CD14-positive monocyte (primary cell): ENCODE results near the gene GRIP1. TPM values are rescaled to one million over a fixed set of nuclear protein-coding genes. Genes with fewer than 3 reads are reported as not detected.

Source experiments
- DNase-seq, 3 donors: peaks; one replicate each; pipeline ENCODE4 v3.0.0-alpha.2; 2011 to 2022
- H2AFZ ChIP-seq: 2 replicates; pipeline ENCODE4 v1.6.0; 2012; ENCODE audit warnings: mild to moderate bottlenecking, low read depth, low read length, inconsistent platforms; ENCODE audit not compliant: insufficient read depth, poor library complexity, severe bottlenecking
- H3K27ac ChIP-seq, 2 donors: 1 replicate in 1 of 2; 2 replicates in 1 of 2; pipeline ENCODE4 v1.5.1; 2012 to 2013; ENCODE audit warnings: low read length in 2 of 2, control low read depth in 1 of 2, inconsistent platforms in 1 of 2, low read depth in 1 of 2, mild to moderate bottlenecking in 1 of 2
- H3K27me3 ChIP-seq, 2 donors: one replicate each; pipeline versions ENCODE4 v1.6.0 to v1.6.1; 2011 to 2013; ENCODE audit warnings: low read length in 2 of 2; ENCODE audit not compliant: control insufficient read depth in 2 of 2, insufficient read depth in 2 of 2
- H3K36me3 ChIP-seq, 2 donors: replicated peaks in 1 of 2; 1 replicate in 1 of 2; 2 replicates in 1 of 2; pipeline versions ENCODE4 v1.5.1 to v1.6.1; 2012 to 2013; ENCODE audit warnings: low read length in 2 of 2, control low read depth in 1 of 2, inconsistent platforms in 1 of 2, mild to moderate bottlenecking in 1 of 2; ENCODE audit not compliant: insufficient read depth in 2 of 2, control insufficient read depth in 1 of 2
- H3K4me1 ChIP-seq, 2 donors: 1 replicate in 1 of 2; 2 replicates in 1 of 2; pipeline versions ENCODE4 v1.5.1 to v1.6.1; 2012 to 2013; ENCODE audit warnings: low read length in 2 of 2, control low read depth in 1 of 2, inconsistent platforms in 1 of 2, mild to moderate bottlenecking in 1 of 2, moderate library complexity in 1 of 2; ENCODE audit not compliant: insufficient read depth in 2 of 2, control insufficient read depth in 1 of 2
- H3K4me2 ChIP-seq: replicated peaks from 2 replicates; pipeline ENCODE3; 2012; ENCODE audit warnings: low read length, moderate library complexity, mild to moderate bottlenecking; ENCODE audit not compliant: poor library complexity, severe bottlenecking; ENCODE audit errors: extremely low read depth
- H3K4me3 ChIP-seq, 3 experiments: fragments of 200-600 bp in 1 of 3; sonication (generic) in 1 of 3; replicated peaks in 1 of 3; 1 replicate in 2 of 3; 2 replicates in 1 of 3; pipeline ENCODE4 v1.5.1; 2011 to 2013; ENCODE audit warnings: low read length in 3 of 3, mild to moderate bottlenecking in 3 of 3, control low read depth in 2 of 3, low read depth in 2 of 3, inconsistent platforms in 1 of 3, moderate library complexity in 1 of 3
- H3K79me2 ChIP-seq: 2 replicates; pipeline ENCODE4 v1.6.0; 2012; ENCODE audit warnings: mild to moderate bottlenecking, control low read depth, inconsistent platforms, low read length, moderate library complexity; ENCODE audit not compliant: insufficient read depth
- H3K9ac ChIP-seq: 2 replicates; pipeline ENCODE4 v1.6.0; 2017; ENCODE audit warnings: low read length, mild to moderate bottlenecking; ENCODE audit not compliant: insufficient read depth, poor library complexity, severe bottlenecking
- H3K9me3 ChIP-seq, 2 donors: replicated peaks in 1 of 2; 1 replicate in 1 of 2; 2 replicates in 1 of 2; pipeline versions ENCODE4 v1.5.1 to v1.6.1; 2012 to 2013; ENCODE audit warnings: low read length in 2 of 2, control low read depth in 1 of 2; ENCODE audit not compliant: control insufficient read depth in 1 of 2, insufficient read depth in 1 of 2
- H4K20me1 ChIP-seq: 2 replicates; pipeline ENCODE4 v1.6.0; 2012; ENCODE audit warnings: mild to moderate bottlenecking, low read length, control low read depth, moderate library complexity; ENCODE audit not compliant: insufficient read depth
- H3K27ac Mint-ChIP-seq, 7 donors: one replicate each; pipeline ENCODE4 v1.8.0; 2020; ENCODE audit warnings: mild to moderate bottlenecking in 7 of 7, mixed read lengths in 7 of 7, moderate library complexity in 6 of 7, inconsistent platforms in 2 of 7
- H3K27me3 Mint-ChIP-seq, 3 donors: one replicate each; pipeline ENCODE4 v1.8.0; 2021 to 2022; ENCODE audit warnings: low read depth in 3 of 3, mild to moderate bottlenecking in 3 of 3, mixed read lengths in 3 of 3, moderate library complexity in 3 of 3, inconsistent platforms in 1 of 3
- H3K36me3 Mint-ChIP-seq, 2 donors: one replicate each; pipeline ENCODE4 v1.8.0; 2020; ENCODE audit warnings: mixed read lengths in 2 of 2, inconsistent platforms in 1 of 2, mild to moderate bottlenecking in 1 of 2
- H3K4me1 Mint-ChIP-seq: one replicate; pipeline ENCODE4 v1.8.0; 2020; ENCODE audit warnings: mild to moderate bottlenecking, mixed read lengths
- H3K4me3 Mint-ChIP-seq, 2 donors: one replicate each; pipeline ENCODE4 v1.8.0; 2020; ENCODE audit warnings: mild to moderate bottlenecking in 2 of 2, mixed read lengths in 2 of 2, moderate library complexity in 1 of 2
- H3K9me3 Mint-ChIP-seq, 7 donors: one replicate each; pipeline ENCODE4 v1.8.0; 2020 to 2022; ENCODE audit warnings: mixed read lengths in 7 of 7, mild to moderate bottlenecking in 6 of 7, moderate library complexity in 6 of 7, inconsistent platforms in 2 of 7
- CTCF ChIP-seq: fragments of 200-600 bp; IDR thresholded peaks from one replicate; pipeline ENCODE4 v1.8.0; 2022; ENCODE audit warnings: antibody characterized with exemption, mild to moderate bottlenecking
- WGBS: methylation state at CpG from one replicate; pipeline ENCODE4 v1.1.5; 2013; ENCODE audit warnings: missing lambda C conversion rate; ENCODE audit not compliant: insufficient coverage; 5-methylcytosine and 5-hydroxymethylcytosine counted together
- intact Hi-C, 2 donors: fragments of 100-400 bp; cut with micrococcal nuclease; formaldehyde crosslinking; loops; one replicate each; pipeline versions ENCODE4 v1.15.0 to v1.15.1; 2023
- polyA plus RNA-seq, 3 donors: library from polyadenylated mRNA; depleted of rRNA in 1 of 3; unstranded in 2 of 3; stranded (reverse) in 1 of 3; fragments of 300-500 nt in 2 of 3; fragments of >200 nt in 1 of 3; fragmentation: Illumina TruSeq in 2 of 3; gene quantifications; 1 replicate in 2 of 3; 2 replicates in 1 of 3; pipeline ENCODE4 v1.2.3, GENCODE V29; 2012 to 2021

GRIP1 gene
- polyA plus RNA-seq, 3 donors, result 0.21 TPM; not detected in 2

- intact Hi-C loops, result no loop called here
- Histone ChIP-seq H3K4me3 (no peak overlapping the region), H4K20me1 (no peaks in the 10 kb centered on the region), H3K27me3 (no peaks in the 10 kb centered on the region), H3K4me2 (no peak overlapping the region), H3K27ac (no peak overlapping the region), H3K79me2 (no peaks in the 10 kb centered on the region), H2AFZ (no peak overlapping the region), H3K9ac (no peak overlapping the region), H3K9me3 (no peaks in the 10 kb centered on the region), H3K36me3 (no peaks in the 10 kb centered on the region), H3K4me1 (no peaks in the 10 kb centered on the region)
- Mint-ChIP-seq H3K9me3 (peaks cover 0 to 2% (median 0%) of the 10 kb centered on the region in 7 donors), H3K36me3 (no peaks in the 10 kb centered on the region), H3K27me3 (peaks cover 0 to 4% (median 1%) of the 10 kb centered on the region in 3 donors), H3K27ac (no peak overlapping the region), H3K4me1 (no peaks in the 10 kb centered on the region), H3K4me3 (no peak overlapping the region)
- no CpG with 5 or more reads among the region's 2 CpGs for WGBS
- no peak for DNase-seq
- TF ChIP-seq CTCF, result no peak
Observed at GRCh38 chr12:66638666-66639065, 40.2 kb downstream of the GRIP1 start.

GRCh38 chr12:66637699-66638301 is 41.1 kb downstream of the GRIP1 start:
- no peak overlapping the region for H3K9ac ChIP-seq

More at GRCh38 chr12:66637699-66638301, 41.1 kb downstream of the GRIP1 start:
- H3K27me3 Mint-ChIP-seq, result peaks cover 0 to 4% (median 1%) of the 10 kb centered on the region in 3 donors
- Histone ChIP-seq H3K4me2 (no peak overlapping the region), H3K27ac (no peak overlapping the region), H3K27me3 (no peaks in the 10 kb centered on the region), H3K9me3 (no peaks in the 10 kb centered on the region), H3K36me3 (no peaks in the 10 kb centered on the region), H3K4me1 (no peaks in the 10 kb centered on the region), H3K79me2 (no peaks in the 10 kb centered on the region), H4K20me1 (no peaks in the 10 kb centered on the region), H3K4me3 (no peak overlapping the region), H2AFZ (no peak overlapping the region)
- DNase-seq, result no peak
- no peak for TF ChIP-seq CTCF
- H3K4me3 Mint-ChIP-seq, result no peak overlapping the region
- H3K36me3 Mint-ChIP-seq, result no peaks in the 10 kb centered on the region
- intact Hi-C loops, result no loop called here
- peaks cover 0 to 2% (median 0%) of the 10 kb centered on the region in 7 donors for H3K9me3 Mint-ChIP-seq
- no CpG with 5 or more reads among the region's 3 CpGs for WGBS
- no peaks in the 10 kb centered on the region for H3K4me1 Mint-ChIP-seq
- H3K27ac Mint-ChIP-seq, result no peak overlapping the region
